ENCODE results near the gene TREH.

TREH gene

DNA sequence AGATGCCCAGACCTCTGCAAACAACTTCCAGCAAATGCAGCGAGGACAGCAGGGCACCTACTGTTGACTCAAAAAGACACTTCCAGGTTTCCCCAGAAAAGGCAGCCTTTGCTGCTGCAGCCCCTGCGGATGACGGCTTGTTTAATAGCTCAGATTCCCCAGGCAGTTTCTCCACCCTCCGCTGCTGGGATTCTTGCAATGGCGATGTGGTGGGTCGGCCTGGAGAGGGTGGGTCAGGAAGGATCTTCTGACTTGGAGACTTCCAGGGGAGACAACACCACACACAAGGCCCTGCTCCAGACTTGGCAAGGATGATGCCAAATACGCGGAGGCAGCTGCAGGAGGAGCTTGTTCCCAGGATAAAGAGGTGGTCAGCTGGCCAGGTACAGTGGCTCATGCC is 17.9 kb upstream of the TREH start:
- H3K27me3 ChIP-seq (replicated peaks; ENCODE audit: control insufficient read depth, insufficient read depth, low read length, poor library complexity, severe bottlenecking): no peaks in the 10 kb centered on the region
- H3K27ac ChIP-seq (ENCODE audit: insufficient read depth, low read length, poor library complexity, severe bottlenecking): no peak overlapping the region
- no peaks in the 10 kb centered on the region for H3K36me3 ChIP-seq (ENCODE audit: control insufficient read depth, insufficient read depth, low read length)
- H3K4me1 ChIP-seq (ENCODE audit: control insufficient read depth, insufficient read depth, low read length, poor library complexity, severe bottlenecking): peaks cover 31% of the 10 kb centered on the region
- no peak for DNase-seq
- H3K4me3 ChIP-seq (ENCODE audit: insufficient read depth, low read depth, low read length, poor library complexity, severe bottlenecking): no peak overlapping the region
- no peaks in the 10 kb centered on the region for H3K9me3 ChIP-seq (ENCODE audit: control insufficient read depth, low read length)

DNA sequence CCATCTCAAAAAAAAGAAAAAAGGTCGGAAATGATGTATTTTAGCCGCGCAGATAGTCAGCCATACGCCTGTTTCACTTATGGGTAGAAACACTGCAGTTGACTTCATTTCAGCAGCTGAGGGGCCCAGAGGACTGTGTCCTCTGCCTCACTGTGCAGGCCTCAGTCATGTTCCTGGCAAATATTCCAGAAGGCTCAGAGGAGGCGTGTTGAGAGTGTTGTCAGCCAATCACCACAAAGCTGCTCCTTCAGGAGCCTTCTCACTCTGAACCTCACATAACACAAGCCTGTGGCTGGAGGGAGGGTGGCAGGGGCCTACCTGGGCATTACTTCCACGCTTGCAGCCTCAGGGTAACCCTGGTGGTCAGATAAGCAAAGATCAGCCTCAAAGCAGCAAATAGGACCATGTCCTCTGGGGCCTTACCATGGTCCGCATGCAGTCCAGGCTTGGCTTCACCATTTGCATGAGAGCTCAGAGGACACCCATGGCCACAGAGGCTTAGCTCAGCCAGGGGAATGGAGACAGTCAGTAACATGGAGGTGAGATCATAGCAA is 17.3 kb upstream of the TREH start:
- no peak overlapping the region for H3K4me3 ChIP-seq (ENCODE audit: insufficient read depth, low read depth, low read length, poor library complexity, severe bottlenecking)
- no peaks in the 10 kb centered on the region for H3K36me3 ChIP-seq (ENCODE audit: control insufficient read depth, insufficient read depth, low read length)
- peaks cover 37% of the 10 kb centered on the region for H3K4me1 ChIP-seq (ENCODE audit: control insufficient read depth, insufficient read depth, low read length, poor library complexity, severe bottlenecking)
- no peaks in the 10 kb centered on the region for H3K9me3 ChIP-seq (ENCODE audit: control insufficient read depth, low read length)
- H3K27ac ChIP-seq (ENCODE audit: insufficient read depth, low read length, poor library complexity, severe bottlenecking): no peak overlapping the region
- DNase-seq: no peak
- H3K27me3 ChIP-seq (replicated peaks; ENCODE audit: control insufficient read depth, insufficient read depth, low read length, poor library complexity, severe bottlenecking): no peaks in the 10 kb centered on the region

DNA sequence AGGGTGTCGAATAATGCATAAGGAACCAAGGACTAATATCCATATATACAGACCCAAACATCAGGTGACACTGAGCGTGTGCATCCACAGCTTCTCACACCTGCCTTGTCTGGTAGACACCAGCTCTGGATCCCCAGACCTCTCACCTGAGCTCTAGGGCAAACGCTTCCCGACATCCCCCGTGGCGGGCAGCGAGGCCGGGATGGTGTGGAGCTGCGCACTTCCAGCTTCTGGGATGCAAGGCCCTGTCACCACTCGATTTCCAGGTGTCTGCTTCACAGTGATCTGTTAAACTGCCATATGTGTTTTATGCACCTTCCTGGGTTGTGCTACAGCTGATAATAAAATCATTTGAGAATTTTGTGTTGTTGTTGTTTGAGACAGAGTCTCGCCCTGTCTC is 15.3 kb upstream of the TREH start:
- H3K9me3 ChIP-seq (ENCODE audit: control insufficient read depth, low read length): no peaks in the 10 kb centered on the region
- no peak overlapping the region for H3K27ac ChIP-seq (ENCODE audit: insufficient read depth, low read length, poor library complexity, severe bottlenecking)
- H3K27me3 ChIP-seq (replicated peaks; ENCODE audit: control insufficient read depth, insufficient read depth, low read length, poor library complexity, severe bottlenecking): no peaks in the 10 kb centered on the region
- H3K4me3 ChIP-seq (ENCODE audit: insufficient read depth, low read depth, low read length, poor library complexity, severe bottlenecking): no peak overlapping the region
- no peak for DNase-seq
- no peaks in the 10 kb centered on the region for H3K36me3 ChIP-seq (ENCODE audit: control insufficient read depth, insufficient read depth, low read length)
- H3K4me1 ChIP-seq (ENCODE audit: control insufficient read depth, insufficient read depth, low read length, poor library complexity, severe bottlenecking): peaks cover 50% of the 10 kb centered on the region

DNA sequence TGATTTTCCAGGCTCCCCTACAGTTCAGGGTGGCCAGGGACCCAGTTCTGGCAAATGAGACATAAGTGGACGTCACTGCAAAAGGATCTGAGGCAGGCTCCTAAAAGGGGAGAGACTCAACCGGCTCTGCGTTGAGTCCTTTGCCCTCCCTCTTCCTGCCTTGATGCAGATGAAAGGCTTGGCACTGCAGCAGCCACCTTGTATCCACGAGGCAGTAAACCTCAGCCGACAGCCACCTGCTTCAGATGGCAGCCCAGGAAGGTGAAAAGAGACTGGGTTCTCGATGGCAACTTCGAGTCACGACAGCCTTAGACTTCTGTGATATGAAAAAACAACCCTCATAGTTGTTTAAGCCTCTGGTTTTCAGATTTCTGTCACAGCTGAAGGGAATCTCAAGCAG is 14.7 kb upstream of the TREH start:
- DNase-seq: no peak
- no peaks in the 10 kb centered on the region for H3K9me3 ChIP-seq (ENCODE audit: control insufficient read depth, low read length)
- no peak overlapping the region for H3K27ac ChIP-seq (ENCODE audit: insufficient read depth, low read length, poor library complexity, severe bottlenecking)
- no peaks in the 10 kb centered on the region for H3K27me3 ChIP-seq (replicated peaks; ENCODE audit: control insufficient read depth, insufficient read depth, low read length, poor library complexity, severe bottlenecking)
- peaks cover 51% of the 10 kb centered on the region for H3K4me1 ChIP-seq (ENCODE audit: control insufficient read depth, insufficient read depth, low read length, poor library complexity, severe bottlenecking)
- H3K4me3 ChIP-seq (ENCODE audit: insufficient read depth, low read depth, low read length, poor library complexity, severe bottlenecking): no peak overlapping the region
- H3K36me3 ChIP-seq (ENCODE audit: control insufficient read depth, insufficient read depth, low read length): no peaks in the 10 kb centered on the region

DNA sequence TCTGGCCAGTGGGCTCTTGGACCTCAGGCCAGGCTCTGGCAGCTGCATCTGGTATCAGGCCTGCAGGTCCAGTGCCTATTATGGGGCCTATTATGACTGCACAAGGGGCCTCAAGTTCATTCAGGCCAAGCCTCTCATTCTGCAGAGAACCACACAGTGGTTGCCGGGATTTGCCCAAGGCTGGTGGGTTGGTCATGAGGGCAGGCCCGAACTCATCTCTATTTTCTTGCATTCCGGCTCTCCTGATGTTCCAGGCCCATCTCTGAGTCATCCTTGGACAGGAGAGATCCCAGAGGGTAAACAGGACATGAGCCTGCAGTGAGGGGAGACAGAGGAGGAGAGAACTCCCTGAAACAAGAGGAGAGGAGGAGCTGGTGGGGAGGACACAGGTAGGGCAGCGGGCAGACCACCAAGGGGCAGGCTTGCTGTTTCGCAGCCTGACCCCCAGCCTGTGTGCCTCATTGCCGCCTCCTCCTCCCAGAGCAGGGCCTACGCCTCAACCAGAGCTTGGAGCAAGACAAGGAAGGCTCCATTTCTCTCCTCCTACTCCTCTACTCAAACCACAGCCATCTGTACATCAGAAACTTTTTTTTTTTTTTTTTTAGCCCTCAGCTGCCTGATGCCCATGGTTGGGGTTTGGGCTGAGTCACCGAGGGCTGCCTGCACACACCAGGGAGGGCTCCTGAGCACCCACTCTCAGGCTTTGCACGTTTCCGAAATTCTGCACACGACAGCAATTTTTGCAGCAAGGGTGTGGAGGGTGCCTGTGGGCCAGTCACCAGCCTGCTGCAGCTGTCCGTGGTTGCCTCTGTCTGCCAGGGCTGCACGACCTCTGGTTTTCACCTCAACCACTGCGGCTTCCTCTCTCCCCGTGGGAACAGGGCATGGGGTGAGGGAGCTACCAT is 12.7 kb upstream of the TREH start:
- H3K4me3 ChIP-seq (ENCODE audit: insufficient read depth, low read depth, low read length, poor library complexity, severe bottlenecking): no peak overlapping the region
- H3K4me1 ChIP-seq (ENCODE audit: control insufficient read depth, insufficient read depth, low read length, poor library complexity, severe bottlenecking): peaks cover 43% of the 10 kb centered on the region
- H3K36me3 ChIP-seq (ENCODE audit: control insufficient read depth, insufficient read depth, low read length): no peaks in the 10 kb centered on the region

DNA sequence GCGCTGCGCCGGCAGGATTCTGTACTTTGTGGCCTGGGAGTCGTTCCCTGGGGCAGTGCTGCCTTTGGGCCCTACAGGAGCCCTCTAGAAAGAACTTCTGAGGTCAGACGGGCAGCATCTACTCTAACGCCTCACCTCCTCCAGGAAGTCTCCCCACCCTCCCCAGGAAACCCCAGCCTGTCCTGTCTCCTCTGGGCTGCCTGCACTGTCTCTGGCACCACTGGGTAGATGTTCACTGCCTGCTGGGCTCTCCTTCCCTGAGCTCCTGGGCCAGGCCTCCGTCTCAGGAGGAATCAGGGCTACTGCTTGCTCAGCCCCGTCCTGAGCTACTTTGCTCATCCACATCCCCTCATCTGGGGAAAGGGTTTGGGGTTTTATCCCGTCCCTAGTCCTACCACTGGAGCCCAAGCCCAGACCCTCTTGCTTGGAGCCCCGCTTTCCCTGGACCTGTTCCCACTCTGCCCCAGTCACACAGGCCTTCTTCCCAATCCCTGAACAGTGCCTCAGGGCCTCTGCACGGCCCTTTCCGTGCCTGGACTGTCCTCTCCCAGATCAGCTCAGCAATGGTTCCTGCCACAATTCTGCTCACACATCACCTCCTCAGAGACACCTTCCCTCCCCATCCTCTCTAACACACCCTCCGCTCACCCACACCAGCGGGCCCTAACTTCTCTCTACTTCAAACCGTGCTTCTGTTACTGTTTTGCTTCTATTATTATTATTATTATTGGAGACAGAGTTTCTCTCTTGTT is 11.3 kb upstream of the TREH start:
- H3K9me3 ChIP-seq (ENCODE audit: control insufficient read depth, low read length): no peaks in the 10 kb centered on the region
- peaks cover 39% of the 10 kb centered on the region for H3K4me1 ChIP-seq (ENCODE audit: control insufficient read depth, insufficient read depth, low read length, poor library complexity, severe bottlenecking)
- H3K36me3 ChIP-seq (ENCODE audit: control insufficient read depth, insufficient read depth, low read length): no peaks in the 10 kb centered on the region
- no peak overlapping the region for H3K27ac ChIP-seq (ENCODE audit: insufficient read depth, low read length, poor library complexity, severe bottlenecking)
- no peak for DNase-seq
- H3K27me3 ChIP-seq (replicated peaks; ENCODE audit: control insufficient read depth, insufficient read depth, low read length, poor library complexity, severe bottlenecking): no peaks in the 10 kb centered on the region
- H3K4me3 ChIP-seq (ENCODE audit: insufficient read depth, low read depth, low read length, poor library complexity, severe bottlenecking): peak overlapping the region; percentile 7

More for the DNA sequence above, 12.7 kb upstream of the TREH start:
- Histone ChIP-seq H3K27me3 (replicated peaks; ENCODE audit: control insufficient read depth, insufficient read depth, low read length, poor library complexity, severe bottlenecking) (no peaks in the 10 kb centered on the region), H3K27ac (ENCODE audit: insufficient read depth, low read length, poor library complexity, severe bottlenecking) (no peak overlapping the region), H3K9me3 (ENCODE audit: control insufficient read depth, low read length) (no peaks in the 10 kb centered on the region)
- peak; percentile 50 to 70 (median 69) for DNase-seq

DNA sequence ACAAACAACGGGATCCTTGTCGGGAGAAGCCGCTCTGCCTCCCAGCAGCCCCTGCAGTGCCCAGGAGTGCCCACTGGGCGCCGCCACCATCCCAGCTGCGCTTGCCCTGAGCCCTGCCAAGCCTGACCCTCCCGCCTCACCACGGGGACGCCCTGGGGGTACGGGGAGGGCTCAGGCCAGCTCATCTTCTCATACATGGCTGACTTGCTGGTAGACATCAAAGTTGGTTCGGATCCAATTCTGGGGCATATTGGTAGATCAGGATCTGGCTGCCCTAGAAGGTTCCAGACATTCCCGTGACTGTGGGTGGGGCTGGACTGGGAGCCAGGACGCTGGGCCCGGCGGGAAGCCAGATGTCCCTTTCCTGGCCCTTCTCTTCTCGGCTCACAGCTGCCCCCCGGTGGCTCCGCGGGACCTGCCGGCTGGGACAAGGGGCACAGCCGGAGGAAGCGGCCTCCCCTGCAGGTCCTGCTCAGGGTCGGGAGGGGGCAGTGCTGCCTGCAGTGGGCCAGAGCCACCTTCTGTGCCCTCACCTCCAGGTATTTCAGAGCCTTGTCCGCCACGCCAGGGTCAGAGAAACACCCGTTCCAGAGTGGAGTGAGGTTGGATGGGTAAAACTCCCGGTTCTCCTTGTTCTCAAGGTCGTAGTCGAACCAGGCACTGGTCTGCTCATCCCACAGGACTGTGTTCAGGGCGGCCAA is 10.6 kb upstream of the TREH start:
- peaks cover 37% of the 10 kb centered on the region for H3K4me1 ChIP-seq (ENCODE audit: control insufficient read depth, insufficient read depth, low read length, poor library complexity, severe bottlenecking)
- H3K9me3 ChIP-seq (ENCODE audit: control insufficient read depth, low read length): no peaks in the 10 kb centered on the region
- peak overlapping the region; percentile 10 for H3K27ac ChIP-seq (ENCODE audit: insufficient read depth, low read length, poor library complexity, severe bottlenecking)
- H3K4me3 ChIP-seq (ENCODE audit: insufficient read depth, low read depth, low read length, poor library complexity, severe bottlenecking): peak overlapping the region; percentile 43
- peak; percentile 63 to 72 (median 69) for DNase-seq
- no peaks in the 10 kb centered on the region for H3K36me3 ChIP-seq (ENCODE audit: control insufficient read depth, insufficient read depth, low read length)
- no peaks in the 10 kb centered on the region for H3K27me3 ChIP-seq (replicated peaks; ENCODE audit: control insufficient read depth, insufficient read depth, low read length, poor library complexity, severe bottlenecking)

DNA sequence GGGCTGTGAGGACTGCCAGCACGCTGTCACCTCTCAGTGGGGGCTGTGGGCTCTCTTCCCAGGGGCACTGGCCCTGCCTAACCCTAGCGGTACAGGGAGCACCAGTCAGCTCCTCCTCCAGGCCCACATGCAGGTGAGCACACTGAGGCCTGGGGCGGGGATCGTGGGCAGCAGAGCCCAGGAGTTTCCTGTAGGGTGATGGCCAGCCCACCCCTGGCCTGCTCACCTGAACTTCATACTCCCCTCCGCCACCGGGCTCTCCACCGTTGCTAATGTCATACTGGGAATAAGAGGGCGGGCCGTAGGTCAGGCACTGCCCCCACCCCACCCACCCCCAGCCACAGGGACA is 10.0 kb upstream of the TREH start:
- Histone ChIP-seq H3K9me3 (ENCODE audit: control insufficient read depth, low read length) (no peaks in the 10 kb centered on the region), H3K4me3 (ENCODE audit: insufficient read depth, low read depth, low read length, poor library complexity, severe bottlenecking) (no peak overlapping the region), H3K27me3 (replicated peaks; ENCODE audit: control insufficient read depth, insufficient read depth, low read length, poor library complexity, severe bottlenecking) (no peaks in the 10 kb centered on the region), H3K4me1 (ENCODE audit: control insufficient read depth, insufficient read depth, low read length, poor library complexity, severe bottlenecking) (peaks cover 33% of the 10 kb centered on the region), H3K36me3 (ENCODE audit: control insufficient read depth, insufficient read depth, low read length) (no peaks in the 10 kb centered on the region), H3K27ac (ENCODE audit: insufficient read depth, low read length, poor library complexity, severe bottlenecking) (no peak overlapping the region)
- no peak for DNase-seq

DNA sequence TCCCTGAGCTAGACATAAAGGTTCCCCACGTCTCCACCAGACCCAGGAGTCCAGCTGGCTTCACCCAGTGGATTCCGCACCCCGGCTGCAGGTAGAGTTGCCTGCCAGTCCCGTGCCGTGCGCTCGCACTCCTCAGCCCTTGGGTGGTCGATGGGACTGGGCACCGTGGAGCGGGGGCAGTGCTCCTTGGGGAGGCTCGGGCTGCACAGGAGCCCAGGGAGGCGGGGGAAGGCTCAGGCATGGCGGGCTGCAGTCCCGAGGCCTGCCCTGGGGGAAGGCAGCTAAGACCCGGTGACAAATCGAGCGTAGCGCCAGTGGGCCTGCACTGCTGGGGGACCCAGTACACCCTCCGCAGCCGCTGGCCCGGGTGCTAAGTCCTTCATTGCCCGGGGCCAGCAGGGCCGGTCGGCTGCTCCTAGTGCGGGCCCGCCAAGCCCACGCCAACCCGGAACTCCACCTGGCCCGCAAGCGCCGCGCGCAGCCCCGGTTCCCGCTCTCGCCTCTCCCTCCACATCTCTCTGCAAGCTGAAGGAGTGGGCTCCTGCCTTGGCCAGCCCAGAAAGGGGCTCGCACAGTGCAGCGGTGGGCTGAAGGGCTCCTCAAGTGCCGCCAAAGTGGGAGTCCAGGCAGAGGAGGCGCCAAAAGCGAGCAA is 9.5 kb upstream of the TREH start:
- DNase-seq: no peak
- Histone ChIP-seq H3K9me3 (ENCODE audit: control insufficient read depth, low read length) (no peaks in the 10 kb centered on the region), H3K27ac (ENCODE audit: insufficient read depth, low read length, poor library complexity, severe bottlenecking) (no peak overlapping the region), H3K36me3 (ENCODE audit: control insufficient read depth, insufficient read depth, low read length) (no peaks in the 10 kb centered on the region), H3K27me3 (replicated peaks; ENCODE audit: control insufficient read depth, insufficient read depth, low read length, poor library complexity, severe bottlenecking) (no peaks in the 10 kb centered on the region), H3K4me3 (ENCODE audit: insufficient read depth, low read depth, low read length, poor library complexity, severe bottlenecking) (no peak overlapping the region), H3K4me1 (ENCODE audit: control insufficient read depth, insufficient read depth, low read length, poor library complexity, severe bottlenecking) (peaks cover 33% of the 10 kb centered on the region)
